Liver (tissue), 9 donors: Measurements from ENCODE around the gene DNAJC19. TPM values are rescaled to one million over a fixed set of nuclear protein-coding genes. Genes with fewer than 3 reads are reported as not detected.

Experiments
- DNase-seq: peaks from one replicate; pipeline ENCODE4 v3.0.0-alpha.2; 2017; ENCODE audit warnings: low spot score
- H3K27ac ChIP-seq, 2 donors: one replicate each; pipeline ENCODE4 v1.7.0; 2013; ENCODE audit warnings: inconsistent platforms in 2 of 2, low read length in 2 of 2, control low read depth in 1 of 2, low read depth in 1 of 2, mild to moderate bottlenecking in 1 of 2
- H3K27me3 ChIP-seq, 4 donors: one replicate each; pipeline versions ENCODE4 v1.6.1 to v1.7.0; 2013; ENCODE audit warnings: low read length in 3 of 4, inconsistent platforms in 1 of 4, mild to moderate bottlenecking in 1 of 4, moderate library complexity in 1 of 4; ENCODE audit not compliant: control insufficient read depth in 4 of 4, insufficient read depth in 4 of 4
- H3K36me3 ChIP-seq, 4 donors: one replicate each; pipeline versions ENCODE4 v1.6.1 to v1.7.0; 2013; ENCODE audit warnings: low read length in 3 of 4, mild to moderate bottlenecking in 3 of 4, low read depth in 1 of 4, moderate library complexity in 1 of 4; ENCODE audit not compliant: control insufficient read depth in 4 of 4, insufficient read depth in 3 of 4
- H3K4me1 ChIP-seq, 4 donors: one replicate each; pipeline versions ENCODE4 v1.6.1 to v1.7.0; 2013; ENCODE audit warnings: low read length in 3 of 4, mild to moderate bottlenecking in 3 of 4, moderate library complexity in 1 of 4; ENCODE audit not compliant: control insufficient read depth in 4 of 4, insufficient read depth in 4 of 4
- H3K4me3 ChIP-seq, 3 donors: one replicate each; pipeline versions ENCODE4 v1.6.1 to v1.7.0; 2013; ENCODE audit warnings: low read length in 3 of 3, control low read depth in 1 of 3, low read depth in 1 of 3, mild to moderate bottlenecking in 1 of 3
- H3K9ac ChIP-seq, 2 donors: one replicate each; pipeline ENCODE4 v1.7.0; 2013; ENCODE audit warnings: low read length in 2 of 2, mild to moderate bottlenecking in 2 of 2, moderate library complexity in 2 of 2, control low read depth in 1 of 2, low read depth in 1 of 2
- H3K9me3 ChIP-seq, 4 donors: one replicate each; pipeline versions ENCODE4 v1.6.1 to v1.7.0; 2013; ENCODE audit warnings: low read length in 3 of 4; ENCODE audit not compliant: control insufficient read depth in 4 of 4
- EGR1 ChIP-seq, 2 donors: IDR thresholded peaks; 2 replicates each; pipeline ENCODE4 v1.6.1; 2016 to 2018; ENCODE audit warnings: antibody characterized with exemption in 2 of 2, low read depth in 2 of 2
- FOXA1 ChIP-seq: IDR thresholded peaks from 2 replicates; pipeline ENCODE4 v1.6.1; 2016; ENCODE audit warnings: antibody characterized with exemption
- FOXA2 ChIP-seq: IDR thresholded peaks from 2 replicates; pipeline ENCODE4 v1.6.1; 2016; ENCODE audit warnings: antibody characterized with exemption
- GABPA ChIP-seq, 2 donors: IDR thresholded peaks in 1 of 2; conservative IDR thresholded peaks in 1 of 2; 2 replicates each; pipeline ENCODE4 v1.6.1; 2016; ENCODE audit warnings: antibody characterized with exemption in 2 of 2, mild to moderate bottlenecking in 1 of 2, moderate library complexity in 1 of 2
- HNF4G ChIP-seq: IDR thresholded peaks from 2 replicates; pipeline ENCODE4 v1.6.1; 2016; ENCODE audit warnings: antibody characterized with exemption
- MAX ChIP-seq: IDR thresholded peaks from 2 replicates; pipeline ENCODE4 v1.6.1; 2016; ENCODE audit warnings: antibody characterized with exemption
- NR2F2 ChIP-seq: IDR thresholded peaks from 2 replicates; pipeline ENCODE4 v1.6.1; 2016; ENCODE audit warnings: antibody characterized with exemption
- RAD21 ChIP-seq, 2 donors: IDR thresholded peaks; 2 replicates each; pipeline ENCODE4 v1.6.1; 2016; ENCODE audit warnings: antibody characterized with exemption in 2 of 2, mild to moderate bottlenecking in 2 of 2
- RXRA ChIP-seq, 2 donors: IDR thresholded peaks; 2 replicates each; pipeline ENCODE4 v1.6.1; 2017 to 2018; ENCODE audit warnings: antibody characterized with exemption in 2 of 2, mild to moderate bottlenecking in 1 of 2
- SP1 ChIP-seq: IDR thresholded peaks from 2 replicates; pipeline ENCODE4 v1.6.1; 2018; ENCODE audit warnings: antibody characterized with exemption, mild to moderate bottlenecking
- TAF1 ChIP-seq: conservative IDR thresholded peaks from 2 replicates; pipeline ENCODE4 v1.6.1; 2016; ENCODE audit warnings: antibody characterized with exemption, mild to moderate bottlenecking
- YY1 ChIP-seq: IDR thresholded peaks from 2 replicates; pipeline ENCODE4 v1.6.1; 2016; ENCODE audit warnings: antibody characterized with exemption, mild to moderate bottlenecking
- WGBS: extraction: QIAGEN DNeasy Blood & Tissue Kit; methylation state at CpG from one replicate; pipeline ENCODE4 v1.1.7; 2013; 5-methylcytosine and 5-hydroxymethylcytosine counted together
- polyA plus RNA-seq, 2 donors: library from polyadenylated mRNA; stranded (reverse) in 1 of 2; unstranded in 1 of 2; fragments of 200-250 nt in 1 of 2; fragments of >200 nt in 1 of 2; fragmentation: Nextera tagmentation in 1 of 2; extraction: Ambion mirVana in 1 of 2; gene quantifications; one replicate each; pipeline versions ENCODE4 v1.2.1 to v1.2.3, GENCODE V29; 2013 to 2015
- total RNA-seq, 2 donors: library from RNA; depleted of rRNA; stranded (reverse); fragments of >200 nt; gene quantifications; one replicate each; pipeline ENCODE4 v1.2.3, GENCODE V29; 2014
- TF ChIP-seq, protein P1 (sequence below): IDR thresholded peaks from 2 replicates; pipeline ENCODE4 v1.6.1; 2016; ENCODE audit warnings: antibody characterized with exemption
- TF ChIP-seq, protein P2 (sequence below): IDR thresholded peaks from 2 replicates; pipeline ENCODE4 v1.6.1; 2016; ENCODE audit warnings: antibody characterized with exemption, mild to moderate bottlenecking
- TF ChIP-seq, protein P3 (sequence below): fragments of 150-350 bp; IDR thresholded peaks from 2 replicates; pipeline ENCODE4 v1.5.1; 2017; ENCODE audit warnings: improper control_type of control experiment, low read depth, low read length; ENCODE audit not compliant: missing input control
- TF ChIP-seq, protein P4 (sequence below): IDR thresholded peaks from 2 replicates; pipeline ENCODE4 v1.6.1; 2016; ENCODE audit warnings: antibody characterized with exemption
- donor health status: healthy.
- donor health status: healthy.
- donor health status: healthy.
- donor health status: healthy.
- donor health status: healthy.

Gene DNAJC19
- total and polyA plus RNA-seq, 4 donors: 19.4 to 107 (median 27.5) TPM

- no peak for DNase-seq
- Histone ChIP-seq H3K36me3 (peaks cover 8 to 44% (median 29%) of the 10 kb centered on the region in 4 donors), H3K9me3 (no peaks in the 10 kb centered on the region), H3K4me1 (no peaks in the 10 kb centered on the region), H3K9ac (no peak overlapping the region), H3K4me3 (no peak overlapping the region), H3K27ac (no peak overlapping the region), H3K27me3 (no peaks in the 10 kb centered on the region)
- TF ChIP-seq FOXA1 (no peak), FOXA2 (no peak), NR2F2 (no peak), MAX (no peak), GABPA (IDR thresholded peaks at IDR 0.05 in 1 of 2, conservative IDR thresholded peaks at IDR 0.05 in 1 of 2) (no peak), RAD21 (IDR thresholded peaks at IDR 0.05) (no peak), EGR1 (IDR thresholded peaks at IDR 0.05; ENCODE audit: low read depth in 2 of 2) (no peak), RXRA (IDR thresholded peaks at IDR 0.05) (no peak), TAF1 (no peak), SP1 (no peak), HNF4G (no peak), YY1 (no peak)
- TF ChIP-seq, protein P1, sequence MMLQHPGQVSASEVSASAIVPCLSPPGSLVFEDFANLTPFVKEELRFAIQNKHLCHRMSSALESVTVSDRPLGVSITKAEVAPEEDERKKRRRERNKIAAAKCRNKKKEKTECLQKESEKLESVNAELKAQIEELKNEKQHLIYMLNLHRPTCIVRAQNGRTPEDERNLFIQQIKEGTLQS: no peak
- TF ChIP-seq, protein P2, sequence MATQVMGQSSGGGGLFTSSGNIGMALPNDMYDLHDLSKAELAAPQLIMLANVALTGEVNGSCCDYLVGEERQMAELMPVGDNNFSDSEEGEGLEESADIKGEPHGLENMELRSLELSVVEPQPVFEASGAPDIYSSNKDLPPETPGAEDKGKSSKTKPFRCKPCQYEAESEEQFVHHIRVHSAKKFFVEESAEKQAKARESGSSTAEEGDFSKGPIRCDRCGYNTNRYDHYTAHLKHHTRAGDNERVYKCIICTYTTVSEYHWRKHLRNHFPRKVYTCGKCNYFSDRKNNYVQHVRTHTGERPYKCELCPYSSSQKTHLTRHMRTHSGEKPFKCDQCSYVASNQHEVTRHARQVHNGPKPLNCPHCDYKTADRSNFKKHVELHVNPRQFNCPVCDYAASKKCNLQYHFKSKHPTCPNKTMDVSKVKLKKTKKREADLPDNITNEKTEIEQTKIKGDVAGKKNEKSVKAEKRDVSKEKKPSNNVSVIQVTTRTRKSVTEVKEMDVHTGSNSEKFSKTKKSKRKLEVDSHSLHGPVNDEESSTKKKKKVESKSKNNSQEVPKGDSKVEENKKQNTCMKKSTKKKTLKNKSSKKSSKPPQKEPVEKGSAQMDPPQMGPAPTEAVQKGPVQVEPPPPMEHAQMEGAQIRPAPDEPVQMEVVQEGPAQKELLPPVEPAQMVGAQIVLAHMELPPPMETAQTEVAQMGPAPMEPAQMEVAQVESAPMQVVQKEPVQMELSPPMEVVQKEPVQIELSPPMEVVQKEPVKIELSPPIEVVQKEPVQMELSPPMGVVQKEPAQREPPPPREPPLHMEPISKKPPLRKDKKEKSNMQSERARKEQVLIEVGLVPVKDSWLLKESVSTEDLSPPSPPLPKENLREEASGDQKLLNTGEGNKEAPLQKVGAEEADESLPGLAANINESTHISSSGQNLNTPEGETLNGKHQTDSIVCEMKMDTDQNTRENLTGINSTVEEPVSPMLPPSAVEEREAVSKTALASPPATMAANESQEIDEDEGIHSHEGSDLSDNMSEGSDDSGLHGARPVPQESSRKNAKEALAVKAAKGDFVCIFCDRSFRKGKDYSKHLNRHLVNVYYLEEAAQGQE: no peak
- TF ChIP-seq, protein P3, sequence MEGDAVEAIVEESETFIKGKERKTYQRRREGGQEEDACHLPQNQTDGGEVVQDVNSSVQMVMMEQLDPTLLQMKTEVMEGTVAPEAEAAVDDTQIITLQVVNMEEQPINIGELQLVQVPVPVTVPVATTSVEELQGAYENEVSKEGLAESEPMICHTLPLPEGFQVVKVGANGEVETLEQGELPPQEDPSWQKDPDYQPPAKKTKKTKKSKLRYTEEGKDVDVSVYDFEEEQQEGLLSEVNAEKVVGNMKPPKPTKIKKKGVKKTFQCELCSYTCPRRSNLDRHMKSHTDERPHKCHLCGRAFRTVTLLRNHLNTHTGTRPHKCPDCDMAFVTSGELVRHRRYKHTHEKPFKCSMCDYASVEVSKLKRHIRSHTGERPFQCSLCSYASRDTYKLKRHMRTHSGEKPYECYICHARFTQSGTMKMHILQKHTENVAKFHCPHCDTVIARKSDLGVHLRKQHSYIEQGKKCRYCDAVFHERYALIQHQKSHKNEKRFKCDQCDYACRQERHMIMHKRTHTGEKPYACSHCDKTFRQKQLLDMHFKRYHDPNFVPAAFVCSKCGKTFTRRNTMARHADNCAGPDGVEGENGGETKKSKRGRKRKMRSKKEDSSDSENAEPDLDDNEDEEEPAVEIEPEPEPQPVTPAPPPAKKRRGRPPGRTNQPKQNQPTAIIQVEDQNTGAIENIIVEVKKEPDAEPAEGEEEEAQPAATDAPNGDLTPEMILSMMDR: no peak
- TF ChIP-seq, protein P4, sequence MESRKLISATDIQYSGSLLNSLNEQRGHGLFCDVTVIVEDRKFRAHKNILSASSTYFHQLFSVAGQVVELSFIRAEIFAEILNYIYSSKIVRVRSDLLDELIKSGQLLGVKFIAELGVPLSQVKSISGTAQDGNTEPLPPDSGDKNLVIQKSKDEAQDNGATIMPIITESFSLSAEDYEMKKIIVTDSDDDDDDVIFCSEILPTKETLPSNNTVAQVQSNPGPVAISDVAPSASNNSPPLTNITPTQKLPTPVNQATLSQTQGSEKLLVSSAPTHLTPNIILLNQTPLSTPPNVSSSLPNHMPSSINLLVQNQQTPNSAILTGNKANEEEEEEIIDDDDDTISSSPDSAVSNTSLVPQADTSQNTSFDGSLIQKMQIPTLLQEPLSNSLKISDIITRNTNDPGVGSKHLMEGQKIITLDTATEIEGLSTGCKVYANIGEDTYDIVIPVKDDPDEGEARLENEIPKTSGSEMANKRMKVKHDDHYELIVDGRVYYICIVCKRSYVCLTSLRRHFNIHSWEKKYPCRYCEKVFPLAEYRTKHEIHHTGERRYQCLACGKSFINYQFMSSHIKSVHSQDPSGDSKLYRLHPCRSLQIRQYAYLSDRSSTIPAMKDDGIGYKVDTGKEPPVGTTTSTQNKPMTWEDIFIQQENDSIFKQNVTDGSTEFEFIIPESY: no peak
- 95% methylated on average over 4 of the region's 4 CpGs for WGBS
Observed at GRCh38 chr3:180947761-180948390, 41.7 kb downstream of the DNAJC19 start.

DNA sequence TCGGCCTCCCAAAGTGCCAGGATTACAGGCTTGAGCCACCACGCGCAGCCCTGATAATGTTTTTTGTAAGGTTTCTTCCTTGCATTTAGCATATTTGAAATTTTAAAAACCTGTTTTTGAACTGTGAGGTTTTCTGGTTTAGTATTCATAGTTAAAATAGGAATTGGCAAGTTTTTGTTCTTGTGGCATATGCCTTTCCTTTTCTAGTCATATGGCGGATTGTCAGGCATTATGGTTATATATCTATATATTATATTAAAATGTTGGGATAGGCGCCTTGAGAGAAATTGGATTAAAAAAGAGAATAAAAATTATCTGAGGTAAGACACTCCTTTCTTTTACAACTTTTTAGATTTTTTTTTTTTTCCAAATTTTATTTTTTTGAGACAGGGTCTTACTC, 48.7 kb downstream of the DNAJC19 start:
- Histone ChIP-seq H3K27me3 (no peaks in the 10 kb centered on the region), H3K9me3 (no peaks in the 10 kb centered on the region), H3K4me3 (no peak overlapping the region), H3K36me3 (peaks cover 4 to 16% (median 8%) of the 10 kb centered on the region in 4 donors), H3K4me1 (no peaks in the 10 kb centered on the region), H3K27ac (no peak overlapping the region), H3K9ac (no peak overlapping the region)
- DNase-seq: no peak
- 97% methylated on average over 5 of the region's 5 CpGs for WGBS
- TF ChIP-seq RXRA (IDR thresholded peaks at IDR 0.05) (no peak), HNF4G (no peak), FOXA2 (no peak)
- TF ChIP-seq, protein P3: no peak
- TF ChIP-seq, protein P4: no peak
- TF ChIP-seq, protein P1: no peak
